Hepatocyte (in vitro differentiated cells): ENCODE results near the gene AP3M1. TPM values are rescaled to one million over a fixed set of nuclear protein-coding genes. Genes with fewer than 3 reads are reported as not detected.
A peak's percentile ranks its signal among the peaks of the same experiment; 100 is the strongest.

ENCODE experiments used
- DNase-seq: peaks from one replicate; pipeline ENCODE4 v3.0.0-alpha.2; 2016; ENCODE audit warnings: low spot score
- H2AFZ ChIP-seq: fragments of 200-600 bp; sonication (generic); 2 replicates; pipeline ENCODE4 v1.6.0; 2016; ENCODE audit warnings: antibody characterized with exemption, mild to moderate bottlenecking
- H3K27ac ChIP-seq: fragments of 200-600 bp; sonication (generic); 2 replicates; pipeline ENCODE4 v1.5.1; 2016; ENCODE audit warnings: mild to moderate bottlenecking
- H3K27me3 ChIP-seq: fragments of 200-600 bp; sonication (generic); 2 replicates; pipeline ENCODE4 v1.6.1; 2016
- H3K36me3 ChIP-seq: fragments of 200-600 bp; sonication (generic); replicated peaks from 2 replicates; pipeline ENCODE4 v1.5.1; 2016; ENCODE audit warnings: low read depth; ENCODE audit not compliant: insufficient read depth
- H3K4me1 ChIP-seq: fragments of 200-600 bp; sonication (generic); 2 replicates; pipeline ENCODE4 v1.5.1; 2016; ENCODE audit warnings: mild to moderate bottlenecking, moderate library complexity; ENCODE audit not compliant: insufficient read depth
- H3K4me2 ChIP-seq: fragments of 200-600 bp; sonication (generic); 2 replicates; pipeline ENCODE4 v1.6.0; 2016
- H3K4me3 ChIP-seq: fragments of 200-600 bp; sonication (generic); 2 replicates; pipeline ENCODE4 v1.5.1; 2016; ENCODE audit warnings: mild to moderate bottlenecking
- H3K79me2 ChIP-seq: fragments of 200-600 bp; sonication (generic); 2 replicates; pipeline ENCODE4 v1.6.0; 2017; ENCODE audit warnings: mild to moderate bottlenecking
- H3K9me2 ChIP-seq: fragments of 200-600 bp; sonication (generic); replicated peaks from 2 replicates; pipeline ENCODE4 v1.6.0; 2017; ENCODE audit warnings: mild to moderate bottlenecking; ENCODE audit not compliant: insufficient read depth
- H3K9me3 ChIP-seq: fragments of 200-600 bp; sonication (generic); 2 replicates; pipeline ENCODE4 v1.5.1; 2016; ENCODE audit warnings: low read depth, mild to moderate bottlenecking
- H4K20me1 ChIP-seq: fragments of 200-600 bp; sonication (generic); 2 replicates; pipeline ENCODE4 v1.6.0; 2016; ENCODE audit warnings: mild to moderate bottlenecking; ENCODE audit not compliant: insufficient read depth, poor library complexity, severe bottlenecking
- CTCF ChIP-seq: fragments of 200-600 bp; sonication (generic); IDR thresholded peaks from 2 replicates; pipeline ENCODE4 v1.5.1; 2016; ENCODE audit warnings: antibody characterized with exemption, mild to moderate bottlenecking; ENCODE audit not compliant: poor library complexity
- EZH2 ChIP-seq: fragments of 200-600 bp; sonication (generic); IDR thresholded peaks from 2 replicates; pipeline ENCODE4 v1.6.1; 2016; ENCODE audit warnings: antibody characterized with exemption, mild to moderate bottlenecking, borderline replicate concordance
- EZH2phosphoT487 ChIP-seq: fragments of 200-600 bp; sonication (generic); IDR thresholded peaks from one replicate; pipeline ENCODE4 v1.6.1; 2018; ENCODE audit warnings: antibody characterized with exemption, mild to moderate bottlenecking, low read depth, moderate library complexity; ENCODE audit not compliant: unreplicated experiment, severe bottlenecking
- WGBS: methylation state at CpG from one replicate; pipeline ENCODE4 v1.1.6; 2016; ENCODE audit warnings: low lambda C conversion rate; ENCODE audit errors: missing lambda C conversion rate; 5-methylcytosine and 5-hydroxymethylcytosine counted together
- polyA plus RNA-seq: library from polyadenylated mRNA; unstranded; fragments of >200 nt; fragmentation: Nextera tagmentation; extraction: Ambion mirVana; gene quantifications from 2 replicates; pipeline ENCODE4 v1.2.1, GENCODE V29; 2016
- total RNA-seq: library from RNA; depleted of rRNA; stranded (reverse); fragments of >200 nt; gene quantifications from 2 replicates; pipeline ENCODE4 v1.2.3, GENCODE V29; 2014

Gene AP3M1
- total and polyA plus RNA-seq, 2 experiments from 2014 or later: 28.2 to 35.0 TPM

GRCh38 chr10:74114041-74114448, 36.6 kb downstream of the AP3M1 start:
- H3K27me3 ChIP-seq: no peaks in the 10 kb centered on the region
- H4K20me1 ChIP-seq: no peaks in the 10 kb centered on the region
- no peak overlapping the region for H3K4me3 ChIP-seq
- no peaks in the 10 kb centered on the region for H3K36me3 ChIP-seq
- no peak for DNase-seq
- no peaks in the 10 kb centered on the region for H3K4me1 ChIP-seq
- H3K79me2 ChIP-seq: no peaks in the 10 kb centered on the region
- H3K4me2 ChIP-seq: no peak overlapping the region
- 91% methylated on average over 12 of the region's 12 CpGs for WGBS
- no peak for TF ChIP-seq EZH2phosphoT487
- no peak for TF ChIP-seq EZH2
- TF ChIP-seq CTCF: no peak
- H2AFZ ChIP-seq: no peak overlapping the region
- H3K27ac ChIP-seq: peak overlapping the region; percentile 20
- no peaks in the 10 kb centered on the region for H3K9me3 ChIP-seq
- no peaks in the 10 kb centered on the region for H3K9me2 ChIP-seq

- Histone ChIP-seq H3K9me3 (no peaks in the 10 kb centered on the region), H2AFZ (no peak overlapping the region), H3K4me3 (no peak overlapping the region), H3K4me1 (no peaks in the 10 kb centered on the region), H3K4me2 (no peak overlapping the region), H3K27me3 (no peaks in the 10 kb centered on the region), H3K9me2 (no peaks in the 10 kb centered on the region), H4K20me1 (no peaks in the 10 kb centered on the region), H3K27ac (peak overlapping the region; percentile 20), H3K36me3 (no peaks in the 10 kb centered on the region), H3K79me2 (no peaks in the 10 kb centered on the region)
- no peak for TF ChIP-seq EZH2phosphoT487
- TF ChIP-seq EZH2: no peak
- no peak for TF ChIP-seq CTCF
- 81% methylated on average over 1 of the region's 1 CpG for WGBS
- DNase-seq: no peak
Measured at GRCh38 chr10:74113546-74113945, 37.1 kb downstream of the AP3M1 start.

DNA sequence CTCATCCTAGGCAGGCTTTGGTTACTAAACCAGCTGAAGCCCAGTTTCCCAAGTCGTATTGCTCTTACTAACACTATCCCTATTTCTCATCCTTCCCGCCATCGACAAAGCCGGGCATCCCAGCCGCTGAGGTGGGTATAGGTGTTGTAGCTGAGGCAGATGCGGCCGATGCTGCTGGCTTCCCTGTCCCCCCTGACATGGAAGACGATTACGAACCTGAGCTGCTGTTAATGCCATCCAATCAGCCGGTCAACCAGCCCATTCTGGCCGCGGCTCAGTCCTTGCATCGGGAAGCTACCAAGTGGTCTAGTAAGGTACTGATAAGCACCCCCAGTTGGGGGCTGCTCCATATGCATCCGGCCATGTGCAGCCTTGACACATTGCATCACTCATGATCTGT, 38.8 kb downstream of the AP3M1 start:
- H3K27ac ChIP-seq: no peak overlapping the region
- H3K4me2 ChIP-seq: no peak overlapping the region
- H4K20me1 ChIP-seq: no peaks in the 10 kb centered on the region
- no peaks in the 10 kb centered on the region for H3K9me2 ChIP-seq
- no peaks in the 10 kb centered on the region for H3K4me1 ChIP-seq
- H3K79me2 ChIP-seq: no peaks in the 10 kb centered on the region
- no peak overlapping the region for H3K4me3 ChIP-seq
- no peaks in the 10 kb centered on the region for H3K36me3 ChIP-seq
- H3K9me3 ChIP-seq: no peaks in the 10 kb centered on the region
- WGBS: 98% methylated on average over 14 of the region's 14 CpGs
- H3K27me3 ChIP-seq: no peaks in the 10 kb centered on the region
- TF ChIP-seq EZH2phosphoT487 (no peak), CTCF (no peak), EZH2 (no peak)
- DNase-seq: no peak
- no peak overlapping the region for H2AFZ ChIP-seq

- Histone ChIP-seq H3K4me1 (no peaks in the 10 kb centered on the region), H3K4me2 (no peak overlapping the region), H2AFZ (no peak overlapping the region), H3K27ac (no peak overlapping the region), H3K4me3 (no peak overlapping the region), H4K20me1 (no peaks in the 10 kb centered on the region), H3K27me3 (no peaks in the 10 kb centered on the region), H3K36me3 (no peaks in the 10 kb centered on the region), H3K79me2 (no peaks in the 10 kb centered on the region), H3K9me2 (no peaks in the 10 kb centered on the region), H3K9me3 (no peaks in the 10 kb centered on the region)
- 85% methylated on average over 1 of the region's 1 CpG for WGBS
- DNase-seq: no peak
- TF ChIP-seq EZH2 (no peak), EZH2phosphoT487 (no peak)
Measured at GRCh38 chr10:74110120-74110519, 40.5 kb downstream of the AP3M1 start.
